OCI-LY7 (cell line): ENCODE results near the gene MTG2.

ENCODE experiments used
- CTCF ChIP-seq: fragments of 200-600 bp; sonication (generic); conservative IDR thresholded peaks from 2 replicates; pipeline ENCODE4 v1.5.1; 2014; ENCODE audit warnings: mild to moderate bottlenecking, antibody characterized with exemption, low read length, moderate library complexity, mixed read lengths
- EZH2phosphoT487 ChIP-seq: fragments of 200-600 bp; sonication (generic); IDR thresholded peaks from 2 replicates; pipeline ENCODE4 v1.6.1; 2018; ENCODE audit warnings: low read depth, borderline replicate concordance, mild to moderate bottlenecking, mixed run types, antibody characterized with exemption, low read length, moderate library complexity, mixed read lengths

GRCh38 chr20:62183426-62184142 is 756 bp downstream of the MTG2 start:
- TF ChIP-seq CTCF (no peak), EZH2phosphoT487 (no peak)
